Effector memory CD4-positive, alpha-beta T cell (primary cell): ENCODE data around the gene PTTG2.

Experiments
- DNase-seq, 3 donors: peaks; one replicate each; pipeline ENCODE4 v3.0.0-alpha.2; 2020
- H3K27ac ChIP-seq: 2 replicates; pipeline ENCODE4 v1.7.0; 2013; ENCODE audit warnings: mild to moderate bottlenecking, low read length, moderate library complexity; ENCODE audit not compliant: insufficient read depth, poor library complexity, severe bottlenecking
- H3K27me3 ChIP-seq: replicated peaks from 2 replicates; pipeline ENCODE4 v1.7.0; 2013; ENCODE audit warnings: mild to moderate bottlenecking, low read length; ENCODE audit not compliant: insufficient read depth, control insufficient read depth, poor library complexity, severe bottlenecking
- H3K36me3 ChIP-seq: 2 replicates; pipeline ENCODE4 v1.7.0; 2013; ENCODE audit warnings: mild to moderate bottlenecking, low read length, moderate library complexity; ENCODE audit not compliant: control insufficient read depth, insufficient read depth
- H3K4me1 ChIP-seq: 2 replicates; pipeline ENCODE4 v1.7.0; 2013; ENCODE audit warnings: low read length, mild to moderate bottlenecking; ENCODE audit not compliant: control insufficient read depth, insufficient read depth, poor library complexity, severe bottlenecking
- H3K4me3 ChIP-seq: 2 replicates; pipeline ENCODE4 v1.7.0; 2013; ENCODE audit warnings: low read length, low read depth, mild to moderate bottlenecking; ENCODE audit not compliant: insufficient read depth, poor library complexity, severe bottlenecking
- H3K9me3 ChIP-seq: 2 replicates; pipeline ENCODE4 v1.7.0; 2013; ENCODE audit warnings: mild to moderate bottlenecking, low read length, moderate library complexity; ENCODE audit not compliant: control insufficient read depth

PTTG2 gene

GRCh38 chr4:38004887-38005286 lies 44.7 kb downstream of the PTTG2 start:
- H3K36me3 ChIP-seq: no peaks in the 10 kb centered on the region
- no peaks in the 10 kb centered on the region for H3K9me3 ChIP-seq
- H3K4me1 ChIP-seq: no peaks in the 10 kb centered on the region
- DNase-seq: no peak
- no peaks in the 10 kb centered on the region for H3K27me3 ChIP-seq
- no peak overlapping the region for H3K27ac ChIP-seq
- no peak overlapping the region for H3K4me3 ChIP-seq

GRCh38 chr4:38005637-38006036 lies 45.4 kb downstream of the PTTG2 start:
- Histone ChIP-seq H3K27me3 (no peaks in the 10 kb centered on the region), H3K4me1 (no peaks in the 10 kb centered on the region), H3K36me3 (no peaks in the 10 kb centered on the region)

GRCh38 chr4:38007645-38008044 lies 47.4 kb downstream of the PTTG2 start:
- Histone ChIP-seq H3K4me1 (no peaks in the 10 kb centered on the region), H3K27ac (no peak overlapping the region), H3K9me3 (no peaks in the 10 kb centered on the region), H3K27me3 (no peaks in the 10 kb centered on the region), H3K36me3 (no peaks in the 10 kb centered on the region), H3K4me3 (no peak overlapping the region)
- DNase-seq: no peak

More at GRCh38 chr4:38005637-38006036, 45.4 kb downstream of the PTTG2 start:
- DNase-seq: no peak
- Histone ChIP-seq H3K9me3 (no peaks in the 10 kb centered on the region), H3K4me3 (no peak overlapping the region), H3K27ac (no peak overlapping the region)

- no peaks in the 10 kb centered on the region for H3K9me3 ChIP-seq
- H3K4me1 ChIP-seq: no peaks in the 10 kb centered on the region
- no peak for DNase-seq
- no peaks in the 10 kb centered on the region for H3K27me3 ChIP-seq
- H3K27ac ChIP-seq: no peak overlapping the region
- H3K36me3 ChIP-seq: no peaks in the 10 kb centered on the region
- no peak overlapping the region for H3K4me3 ChIP-seq
Measured at GRCh38 chr4:38008571-38009021, 48.4 kb downstream of the PTTG2 start.

GRCh38 chr4:38009421-38009820 lies 49.2 kb downstream of the PTTG2 start:
- H3K27me3 ChIP-seq: no peaks in the 10 kb centered on the region
- no peak overlapping the region for H3K4me3 ChIP-seq
- DNase-seq: no peak
- H3K36me3 ChIP-seq: peaks cover 4% of the 10 kb centered on the region
- H3K4me1 ChIP-seq: no peaks in the 10 kb centered on the region
- H3K27ac ChIP-seq: no peak overlapping the region
- no peaks in the 10 kb centered on the region for H3K9me3 ChIP-seq

- Histone ChIP-seq H3K27me3 (no peaks in the 10 kb centered on the region), H3K9me3 (no peaks in the 10 kb centered on the region), H3K36me3 (peaks cover 7% of the 10 kb centered on the region), H3K4me3 (no peak overlapping the region), H3K4me1 (no peaks in the 10 kb centered on the region), H3K27ac (no peak overlapping the region)
- DNase-seq: no peak
Measured at GRCh38 chr4:38009949-38010348, 49.8 kb downstream of the PTTG2 start.
